Hepatocyte (in vitro differentiated cells): Measurements from ENCODE around the gene RIMS1.

Experiments used
- EZH2 ChIP-seq: fragments of 200-600 bp; sonication (generic); IDR thresholded peaks from 2 replicates; pipeline ENCODE4 v1.6.1; 2016; ENCODE audit warnings: antibody characterized with exemption, mild to moderate bottlenecking, borderline replicate concordance
- EZH2phosphoT487 ChIP-seq: fragments of 200-600 bp; sonication (generic); IDR thresholded peaks from one replicate; pipeline ENCODE4 v1.6.1; 2018; ENCODE audit warnings: antibody characterized with exemption, mild to moderate bottlenecking, low read depth, moderate library complexity; ENCODE audit not compliant: unreplicated experiment, severe bottlenecking
- TF ChIP-seq, protein P1 (sequence below): fragments of 200-600 bp; sonication (generic); IDR thresholded peaks from 2 replicates; pipeline ENCODE4 v1.5.1; 2016; ENCODE audit warnings: antibody characterized with exemption, mild to moderate bottlenecking; ENCODE audit not compliant: poor library complexity

DNA sequence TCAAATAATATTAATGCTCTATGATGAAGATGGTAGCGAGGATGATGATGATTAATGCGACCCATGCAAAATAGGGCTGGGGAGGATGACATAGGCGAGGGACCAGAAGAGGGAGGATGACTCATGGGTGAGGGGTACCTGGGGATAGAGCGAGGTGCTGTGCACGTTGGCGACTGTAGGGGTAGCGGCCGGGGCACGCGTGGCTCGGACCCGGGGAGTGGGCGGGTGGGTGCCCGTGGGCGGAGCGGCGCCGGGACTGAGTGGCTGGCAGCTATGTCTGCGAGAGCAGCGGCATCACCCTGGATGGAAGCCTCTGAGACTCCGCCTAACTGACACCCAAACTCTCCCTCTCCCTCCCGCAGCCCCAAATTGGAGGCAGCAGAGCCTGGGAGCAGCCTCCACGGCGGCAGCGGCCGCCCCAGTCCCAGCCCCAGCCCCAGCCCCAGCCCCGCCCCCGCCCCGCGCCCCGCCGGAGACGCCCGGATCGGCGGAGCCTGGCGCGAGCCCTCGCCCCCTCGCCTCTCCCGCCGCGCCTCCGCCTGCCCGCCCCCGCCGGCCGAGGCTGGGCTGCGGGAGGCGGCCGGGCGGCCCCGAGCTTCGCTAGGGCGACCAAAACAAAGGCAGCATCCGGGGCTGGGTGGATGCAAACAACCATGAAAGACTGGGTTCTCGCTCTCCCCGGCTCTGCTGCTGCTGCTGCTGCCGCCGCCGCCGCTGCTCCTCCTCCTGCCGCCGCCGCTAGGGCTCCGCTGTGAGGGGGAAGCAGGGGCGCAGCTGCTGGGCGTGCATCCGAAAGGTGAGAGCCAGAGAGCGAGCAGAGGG lies at the start of gene RIMS1:
- TF ChIP-seq, protein P1, sequence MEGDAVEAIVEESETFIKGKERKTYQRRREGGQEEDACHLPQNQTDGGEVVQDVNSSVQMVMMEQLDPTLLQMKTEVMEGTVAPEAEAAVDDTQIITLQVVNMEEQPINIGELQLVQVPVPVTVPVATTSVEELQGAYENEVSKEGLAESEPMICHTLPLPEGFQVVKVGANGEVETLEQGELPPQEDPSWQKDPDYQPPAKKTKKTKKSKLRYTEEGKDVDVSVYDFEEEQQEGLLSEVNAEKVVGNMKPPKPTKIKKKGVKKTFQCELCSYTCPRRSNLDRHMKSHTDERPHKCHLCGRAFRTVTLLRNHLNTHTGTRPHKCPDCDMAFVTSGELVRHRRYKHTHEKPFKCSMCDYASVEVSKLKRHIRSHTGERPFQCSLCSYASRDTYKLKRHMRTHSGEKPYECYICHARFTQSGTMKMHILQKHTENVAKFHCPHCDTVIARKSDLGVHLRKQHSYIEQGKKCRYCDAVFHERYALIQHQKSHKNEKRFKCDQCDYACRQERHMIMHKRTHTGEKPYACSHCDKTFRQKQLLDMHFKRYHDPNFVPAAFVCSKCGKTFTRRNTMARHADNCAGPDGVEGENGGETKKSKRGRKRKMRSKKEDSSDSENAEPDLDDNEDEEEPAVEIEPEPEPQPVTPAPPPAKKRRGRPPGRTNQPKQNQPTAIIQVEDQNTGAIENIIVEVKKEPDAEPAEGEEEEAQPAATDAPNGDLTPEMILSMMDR, result peak; percentile 35
- TF ChIP-seq EZH2 (no peak), EZH2phosphoT487 (no peak)
